ENCODE data around the gene ERN2.

The ERN2 gene

DNA sequence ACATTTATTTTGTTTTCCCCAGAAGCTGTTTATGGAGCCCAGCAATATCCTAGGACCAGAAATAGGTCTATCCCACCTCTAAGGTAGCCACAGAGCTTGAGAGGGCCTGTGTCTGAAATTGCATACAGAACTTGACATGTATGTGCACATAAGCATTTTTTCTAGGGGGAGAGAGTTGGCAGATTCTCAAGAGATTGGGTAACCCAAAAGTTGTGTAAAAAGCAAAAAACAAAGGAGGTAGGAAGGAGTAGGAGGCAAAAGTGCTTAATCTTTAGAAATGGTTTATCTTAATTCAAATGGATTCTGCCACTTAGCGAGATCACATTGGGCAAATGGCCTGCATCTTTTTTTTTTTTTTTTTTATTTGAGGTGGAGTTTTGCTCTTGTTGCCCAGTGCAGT lies 30.8 kb downstream of the ERN2 start:
- Histone ChIP-seq H3K27ac (ENCODE audit: low read length) (no peak overlapping the region), H3K9ac (ENCODE audit: low read length) (no peak overlapping the region), H3K4me2 (ENCODE audit: low read length) (no peak overlapping the region), H3K4me1 (ENCODE audit: low read length) (peaks cover 17% of the 10 kb centered on the region), H4K20me1 (ENCODE audit: insufficient read depth, low read length) (peaks cover 41% of the 10 kb centered on the region), H3K36me3 (replicated peaks; ENCODE audit: low read depth, low read length) (peaks cover 56% of the 10 kb centered on the region), H2AFZ (ENCODE audit: low read depth, low read length) (no peak overlapping the region), H3K9me3 (ENCODE audit: insufficient read depth, low read length) (no peaks in the 10 kb centered on the region), H3K79me2 (ENCODE audit: low read length) (peaks cover 48% of the 10 kb centered on the region), H3K27me3 (ENCODE audit: low read depth, low read length) (no peaks in the 10 kb centered on the region), H3K4me3 (ENCODE audit: low read length) (no peak overlapping the region)
- TF ChIP-seq EZH2phosphoT487 (IDR thresholded peaks at IDR 0.05; ENCODE audit: low read depth) (no peak), CTCF (IDR thresholded peaks at IDR 0.05; ENCODE audit: low read depth, low read length) (no peak)

GRCh38 chr16:23679986-23680336 lies 33.1 kb downstream of the ERN2 start:
- Histone ChIP-seq H3K9me3 (ENCODE audit: insufficient read depth, low read length) (no peaks in the 10 kb centered on the region), H3K4me3 (ENCODE audit: low read length) (peak overlapping the region; percentile 87), H3K79me2 (ENCODE audit: low read length) (peaks cover 48% of the 10 kb centered on the region), H3K27me3 (ENCODE audit: low read depth, low read length) (no peaks in the 10 kb centered on the region), H2AFZ (ENCODE audit: low read depth, low read length) (no peak overlapping the region), H3K36me3 (replicated peaks; ENCODE audit: low read depth, low read length) (peaks cover 48% of the 10 kb centered on the region), H3K4me1 (ENCODE audit: low read length) (peaks cover 17% of the 10 kb centered on the region), H3K4me2 (ENCODE audit: low read length) (peak overlapping the region; percentile 96), H3K27ac (ENCODE audit: low read length) (peak overlapping the region; percentile 58), H3K9ac (ENCODE audit: low read length) (peak overlapping the region; percentile 88), H4K20me1 (ENCODE audit: insufficient read depth, low read length) (peaks cover 38% of the 10 kb centered on the region)
- TF ChIP-seq CTCF (IDR thresholded peaks at IDR 0.05; ENCODE audit: low read depth, low read length) (no peak), EZH2phosphoT487 (IDR thresholded peaks at IDR 0.05; ENCODE audit: low read depth) (no peak)

DNA sequence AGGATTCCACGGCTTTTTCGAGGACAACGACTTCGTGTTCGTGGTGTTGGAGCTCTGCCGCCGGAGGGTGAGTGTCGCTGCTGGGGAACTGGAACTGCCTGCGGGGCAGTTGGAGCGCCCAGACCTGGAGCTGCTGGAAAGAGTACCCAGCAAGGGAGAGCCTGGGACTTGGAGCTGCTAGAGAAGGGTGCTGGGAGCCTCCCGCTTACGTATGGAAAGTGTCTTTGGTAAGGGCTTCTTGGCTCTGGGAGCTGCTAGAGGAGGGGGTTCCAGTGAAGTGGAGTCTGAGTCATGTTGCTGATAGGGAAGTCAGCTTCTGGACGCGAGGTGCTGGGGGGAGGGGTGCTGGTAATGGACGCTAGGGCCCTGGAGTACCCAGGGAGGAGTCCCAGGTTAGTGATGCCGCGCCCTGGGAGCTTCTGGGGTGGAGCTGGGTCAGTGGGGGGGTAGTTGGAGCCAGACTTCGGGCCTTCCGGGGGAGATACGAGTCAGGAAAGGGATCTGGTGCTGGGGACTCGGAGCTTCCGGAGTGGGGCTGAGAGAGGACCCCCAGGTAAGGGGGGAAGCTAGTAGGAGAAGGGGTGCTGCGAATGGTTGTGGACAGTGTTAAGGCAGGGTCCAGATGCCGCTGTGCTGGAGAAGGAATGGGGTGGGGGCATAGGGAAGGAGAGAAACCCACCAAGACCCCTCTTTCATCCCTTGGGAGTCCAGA lies 33.6 kb downstream of the ERN2 start:
- H3K9me3 ChIP-seq (ENCODE audit: insufficient read depth, low read length), result no peaks in the 10 kb centered on the region
- no peak overlapping the region for H2AFZ ChIP-seq (ENCODE audit: low read depth, low read length)
- peak overlapping the region; percentile 58 for H3K27ac ChIP-seq (ENCODE audit: low read length)
- H3K4me2 ChIP-seq (ENCODE audit: low read length), result peak overlapping the region; percentile 96
- H3K27me3 ChIP-seq (ENCODE audit: low read depth, low read length), result no peaks in the 10 kb centered on the region
- H3K9ac ChIP-seq (ENCODE audit: low read length), result peak overlapping the region; percentile 88
- peaks cover 52% of the 10 kb centered on the region for H3K36me3 ChIP-seq (replicated peaks; ENCODE audit: low read depth, low read length)
- H3K79me2 ChIP-seq (ENCODE audit: low read length), result peaks cover 48% of the 10 kb centered on the region
- peaks cover 38% of the 10 kb centered on the region for H4K20me1 ChIP-seq (ENCODE audit: insufficient read depth, low read length)
- peak overlapping the region; percentile 87 for H3K4me3 ChIP-seq (ENCODE audit: low read length)
- TF ChIP-seq CTCF (IDR thresholded peaks at IDR 0.05; ENCODE audit: low read depth, low read length), result no peak
- no peak for TF ChIP-seq EZH2phosphoT487 (IDR thresholded peaks at IDR 0.05; ENCODE audit: low read depth)
- H3K4me1 ChIP-seq (ENCODE audit: low read length), result peaks cover 17% of the 10 kb centered on the region

- peak within 1 kb of the TSS; percentile 58 for H3K27ac ChIP-seq (ENCODE audit: low read length)
- peaks cover 49% of the 10 kb centered on the region for H3K36me3 ChIP-seq (replicated peaks; ENCODE audit: low read depth, low read length)
- peak within 1 kb of the TSS; percentile 96 for H3K4me2 ChIP-seq (ENCODE audit: low read length)
- H3K9ac ChIP-seq (ENCODE audit: low read length), result peak within 1 kb of the TSS; percentile 88
- H3K27me3 ChIP-seq (ENCODE audit: low read depth, low read length), result no peaks in the 10 kb centered on the region
- H2AFZ ChIP-seq (ENCODE audit: low read depth, low read length), result no peak within 1 kb of the TSS
- no peaks in the 10 kb centered on the region for H3K9me3 ChIP-seq (ENCODE audit: insufficient read depth, low read length)
- TF ChIP-seq EZH2phosphoT487 (IDR thresholded peaks at IDR 0.05; ENCODE audit: low read depth), result no peak
- TF ChIP-seq CTCF (IDR thresholded peaks at IDR 0.05; ENCODE audit: low read depth, low read length), result peak; percentile 43
- H3K4me1 ChIP-seq (ENCODE audit: low read length), result peaks cover 22% of the 10 kb centered on the region
- peaks cover 43% of the 10 kb centered on the region for H3K79me2 ChIP-seq (ENCODE audit: low read length)
- peaks cover 36% of the 10 kb centered on the region for H4K20me1 ChIP-seq (ENCODE audit: insufficient read depth, low read length)
- peak within 1 kb of the TSS; percentile 87 for H3K4me3 ChIP-seq (ENCODE audit: low read length)
Measured at GRCh38 chr16:23678430-23679273, 34.4 kb downstream of the ERN2 start, which contains the start of gene PLK1. TSS of gene PLK1 (plus strand) at chr16:23678889. CDS start at chr16:23678933, 44 bp downstream.
